HEK293 (cell line): ENCODE measurements around the gene ATP6V1F.
A peak's percentile ranks its signal among the peaks of the same experiment; 100 is the strongest.

Experiments used
- BCL6B ChIP-seq: fragments of 450-650 bp; formaldehyde crosslinking; IDR thresholded peaks from 2 replicates; pipeline ENCODE4 v1.5.1; 2017; ENCODE audit warnings: missing biosample characterization, missing genetic modification characterization
- GLIS2 ChIP-seq: fragments of 450-650 bp; formaldehyde crosslinking; IDR thresholded peaks from 2 replicates; pipeline ENCODE4 v1.5.1; 2016; ENCODE audit warnings: missing biosample characterization, missing genetic modification characterization
- KLF10 ChIP-seq: fragments of 450-650 bp; IDR thresholded peaks from 2 replicates; pipeline ENCODE4 v1.5.1; 2018; ENCODE audit warnings: missing biosample characterization, mild to moderate bottlenecking, missing genetic modification characterization
- PRDM6 ChIP-seq: fragments of 450-650 bp; formaldehyde crosslinking; IDR thresholded peaks from 2 replicates; pipeline ENCODE4 v1.5.1; 2017; ENCODE audit warnings: missing biosample characterization, missing genetic modification characterization
- REPIN1 ChIP-seq: fragments of 450-650 bp; formaldehyde crosslinking; IDR thresholded peaks from 2 replicates; pipeline ENCODE4 v1.5.1; 2017; ENCODE audit warnings: missing biosample characterization, missing genetic modification characterization, low read depth
- SCRT2 ChIP-seq: fragments of 450-650 bp; formaldehyde crosslinking; IDR thresholded peaks from 2 replicates; pipeline ENCODE4 v1.5.1; 2016; ENCODE audit warnings: missing biosample characterization, missing genetic modification characterization
- TSHZ1 ChIP-seq: fragments of 450-650 bp; formaldehyde crosslinking; IDR thresholded peaks from 2 replicates; pipeline ENCODE4 v1.5.1; 2016; ENCODE audit warnings: missing biosample characterization, missing genetic modification characterization, borderline replicate concordance
- ZBTB26 ChIP-seq: fragments of 450-650 bp; formaldehyde crosslinking; optimal IDR thresholded peaks from 2 replicates; pipeline ENCODE3; 2016; ENCODE audit warnings: missing biosample characterization, mild to moderate bottlenecking, missing genetic modification characterization
- ZNF133 ChIP-seq: fragments of 450-650 bp; formaldehyde crosslinking; IDR thresholded peaks from 2 replicates; pipeline ENCODE4 v1.5.1; 2016; ENCODE audit warnings: missing biosample characterization, missing genetic modification characterization
- ZNF174 ChIP-seq: fragments of 450-650 bp; formaldehyde crosslinking; IDR thresholded peaks from 2 replicates; pipeline ENCODE4 v1.5.0; 2017; ENCODE audit warnings: missing biosample characterization, mild to moderate bottlenecking, missing genetic modification characterization
- ZNF223 ChIP-seq: fragments of 450-650 bp; formaldehyde crosslinking; IDR thresholded peaks from 2 replicates; pipeline ENCODE4 v1.5.1; 2016; ENCODE audit warnings: missing biosample characterization, missing genetic modification characterization
- ZNF280C ChIP-seq: fragments of 450-650 bp; formaldehyde crosslinking; IDR thresholded peaks from 2 replicates; pipeline ENCODE4 v1.5.1; 2016; ENCODE audit warnings: missing biosample characterization, missing genetic modification characterization
- ZNF280D ChIP-seq: fragments of 450-650 bp; formaldehyde crosslinking; IDR thresholded peaks from 2 replicates; pipeline ENCODE4 v1.5.1; 2016; ENCODE audit warnings: missing biosample characterization, missing genetic modification characterization
- ZNF324 ChIP-seq: fragments of 450-650 bp; formaldehyde crosslinking; IDR thresholded peaks from 2 replicates; pipeline ENCODE4 v1.5.1; 2016; ENCODE audit warnings: missing biosample characterization, missing genetic modification characterization
- ZNF488 ChIP-seq: fragments of 450-650 bp; formaldehyde crosslinking; IDR thresholded peaks from 2 replicates; pipeline ENCODE4 v1.5.1; 2016; ENCODE audit warnings: missing biosample characterization, missing genetic modification characterization
- ZNF513 ChIP-seq: fragments of 450-650 bp; IDR thresholded peaks from 2 replicates; pipeline ENCODE4 v1.5.1; 2018; ENCODE audit warnings: missing biosample characterization, missing genetic modification characterization
- ZNF544 ChIP-seq: fragments of 450-650 bp; formaldehyde crosslinking; IDR thresholded peaks from 2 replicates; pipeline ENCODE4 v1.5.0; 2017; ENCODE audit warnings: missing biosample characterization, missing genetic modification characterization
- ZNF76 ChIP-seq: fragments of 450-650 bp; formaldehyde crosslinking; IDR thresholded peaks from 2 replicates; pipeline ENCODE4; 2016; ENCODE audit warnings: low read depth, missing biosample characterization, missing genetic modification characterization, borderline replicate concordance
- ZNF843 ChIP-seq: fragments of 450-650 bp; formaldehyde crosslinking; IDR thresholded peaks from 2 replicates; pipeline ENCODE4 v1.5.1; 2016; ENCODE audit warnings: missing biosample characterization, missing genetic modification characterization

ATP6V1F gene

GRCh38 chr7:128887169-128888038 lies 24.7 kb downstream of the ATP6V1F start (continued):
- no peak; the same call in 1 of the 2 replicates for TF ChIP-seq ZNF133 (tag by site-specific recombination)
- TF ChIP-seq ZNF174 (tag by site-specific recombination) = no peak
- 0 out of 2 replicates have a peak, but pooled peaks have one; percentile 38 for TF ChIP-seq ZNF544 (tag by site-specific recombination)
- TF ChIP-seq ZNF513 (tag by site-specific recombination) = no peak
- no peak for TF ChIP-seq KLF10 (tag by site-specific recombination)
- TF ChIP-seq ZNF76 = no peak
- TF ChIP-seq BCL6B (tag by site-specific recombination) = 0 out of 2 replicates have a peak, but pooled peaks have one; percentile 21
- TF ChIP-seq TSHZ1 (tag by site-specific recombination) = 0 out of 2 replicates have a peak, but pooled peaks have one; percentile 3
- TF ChIP-seq SCRT2 = no peak
- TF ChIP-seq ZBTB26 (tag by site-specific recombination) = no peak
- TF ChIP-seq ZNF223 = no peak
- TF ChIP-seq ZNF843 = no peak
- TF ChIP-seq ZNF488 (tag by site-specific recombination) = peak; percentile 54; the same call in 1 of the 2 replicates
- TF ChIP-seq ZNF280C (tag by site-specific recombination) = no peak
- TF ChIP-seq ZNF324 (tag by site-specific recombination) = no peak
- TF ChIP-seq REPIN1 (tag by site-specific recombination) = no peak
- no peak for TF ChIP-seq GLIS2
- TF ChIP-seq PRDM6 (tag by site-specific recombination) = no peak
- TF ChIP-seq ZNF280D (tag by site-specific recombination) = no peak
